ENCODE data around the gene C12orf76. TPM values are rescaled to one million over a fixed set of nuclear protein-coding genes. Genes with fewer than 3 reads are reported as not detected.
A peak's percentile ranks its signal among the peaks of the same experiment; 100 is the strongest.
"Not testable (repeated sequence)": the region's sequence is repeated elsewhere in the genome, so short reads cannot be mapped to it uniquely, and the experiment has no call there.

C12orf76 gene
- total RNA-seq, 1 donor from 2014 or later: 25.2 TPM

DNA sequence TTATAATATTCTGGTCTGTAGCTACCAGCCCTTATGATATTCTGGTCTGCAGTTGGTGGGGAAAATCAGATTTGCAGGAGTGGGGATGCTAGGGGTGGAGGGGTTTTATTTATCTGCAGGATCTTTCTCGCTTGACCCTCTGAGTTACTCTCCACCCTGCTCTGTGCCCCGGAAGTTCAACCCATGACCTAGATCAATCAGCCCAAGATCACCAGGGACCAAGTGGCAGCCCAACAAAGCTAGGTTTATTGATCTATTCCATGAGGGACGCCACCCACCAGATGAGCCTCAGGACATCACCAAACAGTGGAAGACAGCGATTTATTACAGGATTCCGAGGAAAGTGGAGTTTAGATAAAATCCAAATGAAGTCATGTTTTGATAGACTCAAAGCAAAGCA, 25.8 kb upstream of the C12orf76 start:
- intact Hi-C loops (cut with micrococcal nuclease): no loop called here
- no peak for DNase-seq (ENCODE audit: low spot score)
- H3K36me3 Mint-ChIP-seq (ENCODE audit: low read depth): peaks cover 22% of the 10 kb centered on the region
- H3K27ac Mint-ChIP-seq: peak overlapping the region; percentile 99
- no peaks in the 10 kb centered on the region for H3K9me3 Mint-ChIP-seq
- H3K4me1 Mint-ChIP-seq (ENCODE audit: low read depth): peaks cover 52% of the 10 kb centered on the region
- no peaks in the 10 kb centered on the region for H3K27me3 Mint-ChIP-seq (ENCODE audit: low read depth)
- no peak overlapping the region for H3K4me3 Mint-ChIP-seq (ENCODE audit: low read depth)

DNA sequence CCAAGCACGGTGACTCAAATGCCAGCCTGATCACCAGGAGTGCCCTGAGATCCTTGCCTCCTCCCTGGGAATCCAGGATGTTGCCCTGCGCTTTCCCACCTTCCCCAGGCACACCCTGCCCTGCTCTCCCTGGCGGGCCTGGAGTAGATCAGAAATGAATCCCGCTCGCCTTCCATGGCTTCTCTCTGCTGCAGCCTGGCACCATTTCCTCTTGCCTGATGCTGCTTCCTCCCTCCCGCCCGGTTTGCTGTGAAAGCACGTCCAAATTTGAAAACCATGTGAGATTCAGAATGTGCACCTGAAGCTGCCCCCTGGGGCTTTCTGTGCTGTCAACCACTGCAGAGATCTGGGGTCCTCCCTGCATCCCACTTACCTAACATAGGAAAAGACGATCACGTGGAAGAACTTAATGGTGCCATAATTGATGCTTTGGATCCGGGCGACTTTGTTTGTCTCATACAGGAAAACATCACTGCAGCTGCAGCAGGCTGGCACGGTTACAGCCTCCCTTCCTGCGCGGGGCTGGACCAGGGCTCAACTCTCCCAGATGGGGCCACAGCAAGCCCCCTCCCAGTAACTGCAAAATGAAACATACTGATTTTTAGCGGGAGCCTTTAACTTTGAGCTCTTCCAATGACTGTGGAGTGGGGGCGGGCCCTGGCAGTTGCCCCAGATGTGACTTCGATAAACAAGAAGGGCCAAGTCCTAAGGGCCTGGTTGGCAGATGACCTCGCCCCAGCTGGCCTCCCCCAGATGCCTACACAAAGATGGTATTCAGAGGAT, 24.9 kb upstream of the C12orf76 start:
- Mint-ChIP-seq H3K27me3 (ENCODE audit: low read depth) (no peaks in the 10 kb centered on the region), H3K27ac (peak overlapping the region; percentile 99), H3K4me1 (ENCODE audit: low read depth) (peaks cover 55% of the 10 kb centered on the region), H3K36me3 (ENCODE audit: low read depth) (peaks cover 28% of the 10 kb centered on the region), H3K9me3 (no peaks in the 10 kb centered on the region), H3K4me3 (ENCODE audit: low read depth) (peak overlapping the region; percentile 99)
- DNase-seq (ENCODE audit: low spot score): peak; percentile 32
- intact Hi-C loops (cut with micrococcal nuclease): no loop called here

DNA sequence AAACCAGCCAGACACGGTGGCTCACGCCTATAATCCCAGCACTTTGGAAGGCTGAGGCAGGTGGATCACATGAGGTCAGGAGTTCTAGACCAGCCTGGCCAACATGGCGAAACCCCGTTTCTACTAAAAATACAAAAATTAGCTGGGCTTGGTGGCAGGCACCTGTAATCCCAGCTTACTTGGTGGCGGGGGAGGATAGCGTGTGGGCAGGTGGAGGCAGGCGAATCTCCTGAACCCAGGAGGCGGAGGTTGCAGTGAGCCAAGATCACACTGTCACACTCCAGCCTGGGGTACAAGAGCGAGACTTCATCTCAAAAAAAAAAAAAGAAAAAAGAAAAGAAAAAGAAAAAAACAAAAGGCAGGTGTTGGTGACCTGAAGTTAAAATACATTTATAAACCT, 24.3 kb upstream of the C12orf76 start:
- H3K9me3 Mint-ChIP-seq; DNase-seq (ENCODE audit: low spot score); intact Hi-C loops (cut with micrococcal nuclease); H3K27me3 Mint-ChIP-seq (ENCODE audit: low read depth): not testable (repeated sequence)
- peak overlapping the region; percentile 99 for H3K4me3 Mint-ChIP-seq (ENCODE audit: low read depth)
- peak overlapping the region; percentile 99 for H3K27ac Mint-ChIP-seq
- peaks cover 34% of the 10 kb centered on the region for H3K36me3 Mint-ChIP-seq (ENCODE audit: low read depth)
- H3K4me1 Mint-ChIP-seq (ENCODE audit: low read depth): peaks cover 55% of the 10 kb centered on the region

DNA sequence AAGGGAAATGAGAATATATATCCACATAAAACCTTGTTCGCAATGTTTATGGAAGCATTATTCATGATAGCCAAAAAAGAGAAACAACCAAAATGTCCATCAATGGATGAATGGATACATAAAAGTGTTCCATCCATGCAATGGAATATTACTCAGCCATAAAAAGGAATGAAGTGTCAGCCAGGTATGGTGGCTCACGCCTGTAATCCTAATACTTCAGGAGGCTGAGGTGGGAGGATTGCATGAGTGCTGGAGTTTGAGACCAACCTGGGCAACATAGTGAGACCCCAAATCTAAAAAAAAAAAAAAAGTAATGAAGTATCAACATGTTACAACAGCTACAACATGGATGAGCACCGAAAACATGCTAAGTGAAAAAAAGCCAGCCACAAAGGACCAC, 23.6 kb upstream of the C12orf76 start:
- peak overlapping the region; percentile 99 for H3K4me3 Mint-ChIP-seq (ENCODE audit: low read depth)
- H3K9me3 Mint-ChIP-seq: no peaks in the 10 kb centered on the region
- H3K36me3 Mint-ChIP-seq (ENCODE audit: low read depth): peaks cover 39% of the 10 kb centered on the region
- no peaks in the 10 kb centered on the region for H3K27me3 Mint-ChIP-seq (ENCODE audit: low read depth)
- peaks cover 52% of the 10 kb centered on the region for H3K4me1 Mint-ChIP-seq (ENCODE audit: low read depth)
- H3K27ac Mint-ChIP-seq: peak overlapping the region; percentile 99
- DNase-seq (ENCODE audit: low spot score): no peak
- intact Hi-C loops (cut with micrococcal nuclease): loop anchor here (1.0 kb wide), 1 partner anchor 12 kb away; no protein-coding TSS in a partner anchor

DNA sequence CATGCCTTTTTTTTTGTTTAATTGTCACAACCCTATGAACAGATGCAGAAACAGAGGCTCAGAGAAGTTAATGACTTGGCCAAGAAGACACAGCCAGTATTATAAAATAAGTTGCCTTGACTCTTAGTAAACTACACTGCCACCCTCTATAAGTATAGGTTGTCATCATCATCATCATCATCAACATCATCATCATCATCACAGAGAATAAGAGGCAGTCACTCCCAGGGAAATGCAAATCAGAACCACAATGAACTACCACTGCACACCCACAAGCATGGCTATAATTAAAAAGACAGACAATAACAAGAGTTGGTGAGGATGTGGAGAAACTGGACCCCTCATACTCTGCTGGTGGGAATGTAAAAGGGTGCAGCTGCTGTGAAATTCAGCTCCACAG, 23.2 kb upstream of the C12orf76 start:
- Mint-ChIP-seq H3K27ac (peak overlapping the region; percentile 99), H3K27me3 (ENCODE audit: low read depth) (no peaks in the 10 kb centered on the region), H3K4me3 (ENCODE audit: low read depth) (peak overlapping the region; percentile 99), H3K4me1 (ENCODE audit: low read depth) (peaks cover 50% of the 10 kb centered on the region), H3K36me3 (ENCODE audit: low read depth) (peaks cover 44% of the 10 kb centered on the region), H3K9me3 (no peaks in the 10 kb centered on the region)
- intact Hi-C loops (cut with micrococcal nuclease): loop anchor here (1.0 kb wide), 1 partner anchor 11 kb away; no protein-coding TSS in a partner anchor
- no peak for DNase-seq (ENCODE audit: low spot score)

DNA sequence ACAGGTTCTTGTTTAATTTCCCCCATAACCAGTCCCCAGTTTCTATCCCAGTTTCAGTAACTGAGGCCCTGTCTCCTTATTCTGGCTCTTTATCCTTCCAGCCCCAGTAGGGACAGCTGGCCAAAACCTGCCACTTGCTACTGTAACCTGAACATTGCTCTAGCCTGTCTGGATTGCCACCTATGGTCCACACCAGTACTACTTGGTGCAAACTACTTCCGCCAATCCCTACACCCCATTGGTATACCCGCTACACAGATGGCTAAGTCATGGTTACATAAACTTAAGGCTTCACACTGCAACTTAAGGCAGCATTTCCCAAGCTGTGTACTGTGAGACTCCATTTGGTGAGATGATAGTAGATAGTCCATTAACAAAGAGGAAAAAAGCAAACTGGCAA, 20.3 kb upstream of the C12orf76 start:
- DNase-seq (ENCODE audit: low spot score): no peak
- intact Hi-C loops (cut with micrococcal nuclease): loop anchor here (10.0 kb wide), 1 partner anchor 506 kb away; no protein-coding TSS in a partner anchor
- H3K9me3 Mint-ChIP-seq: no peaks in the 10 kb centered on the region
- H3K36me3 Mint-ChIP-seq (ENCODE audit: low read depth): peaks cover 58% of the 10 kb centered on the region
- peaks cover 46% of the 10 kb centered on the region for H3K4me1 Mint-ChIP-seq (ENCODE audit: low read depth)
- no peak overlapping the region for H3K4me3 Mint-ChIP-seq (ENCODE audit: low read depth)
- H3K27me3 Mint-ChIP-seq (ENCODE audit: low read depth): no peaks in the 10 kb centered on the region
- peak overlapping the region; percentile 20 for H3K27ac Mint-ChIP-seq

DNA sequence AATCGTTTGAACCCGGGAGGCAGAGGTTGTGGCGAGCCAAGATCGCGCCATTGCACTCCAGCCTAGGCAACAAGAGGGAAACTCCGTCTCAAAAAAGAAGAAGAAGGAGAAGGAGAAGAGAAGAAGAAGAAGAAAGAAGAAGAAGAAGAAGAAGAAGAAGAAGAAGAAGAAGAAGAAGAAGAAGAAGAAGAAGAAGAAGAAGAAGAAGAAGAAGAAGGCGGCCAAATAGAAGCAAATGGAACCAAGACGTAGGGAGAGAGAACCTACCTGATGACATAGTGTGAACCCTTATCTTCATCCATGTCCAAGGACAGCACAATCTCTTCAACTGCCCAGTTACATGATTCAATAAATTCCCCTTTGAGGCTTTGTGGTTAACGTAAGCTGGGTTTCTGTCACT, 19.8 kb upstream of the C12orf76 start:
- H3K4me3 Mint-ChIP-seq (ENCODE audit: low read depth); H3K9me3 Mint-ChIP-seq; H3K27me3 Mint-ChIP-seq (ENCODE audit: low read depth); DNase-seq (ENCODE audit: low spot score): not testable (repeated sequence)
- H3K27ac Mint-ChIP-seq: peak overlapping the region; percentile 20
- peaks cover 55% of the 10 kb centered on the region for H3K36me3 Mint-ChIP-seq (ENCODE audit: low read depth)
- intact Hi-C loops (cut with micrococcal nuclease): loop anchor here (10.0 kb wide), 1 partner anchor 507 kb away; no protein-coding TSS in a partner anchor
- H3K4me1 Mint-ChIP-seq (ENCODE audit: low read depth): peaks cover 40% of the 10 kb centered on the region

DNA sequence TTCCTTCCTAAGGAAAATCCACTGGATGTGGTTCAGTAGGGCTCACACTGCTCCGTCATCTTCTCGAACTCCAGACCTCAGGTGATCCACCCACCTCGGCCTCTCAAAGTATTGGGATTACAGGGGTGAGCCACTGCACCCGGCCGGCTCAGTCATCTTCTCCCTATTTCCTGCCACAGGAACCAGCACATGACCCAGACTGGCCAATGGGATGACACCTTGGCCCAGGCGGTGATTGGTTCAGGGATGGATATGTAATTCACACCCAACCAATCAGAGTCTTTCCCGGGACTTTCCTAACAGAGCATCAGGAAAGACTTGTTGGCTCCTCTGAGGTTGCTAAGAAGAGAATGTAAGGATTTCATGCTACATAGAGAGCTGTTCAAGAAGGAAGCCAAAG, 19.2 kb upstream of the C12orf76 start:
- Mint-ChIP-seq H3K9me3 (no peaks in the 10 kb centered on the region), H3K4me1 (ENCODE audit: low read depth) (peaks cover 38% of the 10 kb centered on the region), H3K4me3 (ENCODE audit: low read depth) (no peak overlapping the region), H3K27me3 (ENCODE audit: low read depth) (no peaks in the 10 kb centered on the region), H3K36me3 (ENCODE audit: low read depth) (peaks cover 52% of the 10 kb centered on the region), H3K27ac (no peak overlapping the region)
- no peak for DNase-seq (ENCODE audit: low spot score)
- intact Hi-C loops (cut with micrococcal nuclease): loop anchor here (10.0 kb wide), 1 partner anchor 507 kb away; no protein-coding TSS in a partner anchor

DNA sequence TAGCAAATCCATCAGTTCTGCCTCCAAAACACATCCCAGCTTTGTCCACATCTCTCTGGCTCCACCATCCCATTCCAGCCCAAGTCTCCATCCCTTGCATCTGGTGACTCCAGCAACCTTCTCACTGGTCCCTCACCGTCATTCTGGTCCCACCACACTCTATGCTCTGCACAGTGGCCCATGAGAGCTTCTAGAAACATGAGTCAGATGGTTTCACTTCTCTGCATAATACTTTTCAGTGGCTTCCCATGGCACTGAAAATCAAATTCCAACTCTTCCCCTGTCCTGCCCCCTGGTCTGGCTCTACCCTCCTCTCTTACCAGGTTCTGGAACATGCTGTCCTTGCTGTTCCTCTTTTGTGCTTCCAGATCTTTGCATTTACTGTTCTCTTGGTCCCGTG, 17.2 kb upstream of the C12orf76 start:
- Mint-ChIP-seq H3K36me3 (ENCODE audit: low read depth) (peaks cover 47% of the 10 kb centered on the region), H3K4me1 (ENCODE audit: low read depth) (peaks cover 37% of the 10 kb centered on the region), H3K4me3 (ENCODE audit: low read depth) (no peak overlapping the region), H3K27ac (peak overlapping the region; percentile 47), H3K9me3 (no peaks in the 10 kb centered on the region), H3K27me3 (ENCODE audit: low read depth) (no peaks in the 10 kb centered on the region)
- intact Hi-C loops (cut with micrococcal nuclease): loop anchor here (10.0 kb wide), 1 partner anchor 509 kb away; no protein-coding TSS in a partner anchor
- DNase-seq (ENCODE audit: low spot score): no peak

DNA sequence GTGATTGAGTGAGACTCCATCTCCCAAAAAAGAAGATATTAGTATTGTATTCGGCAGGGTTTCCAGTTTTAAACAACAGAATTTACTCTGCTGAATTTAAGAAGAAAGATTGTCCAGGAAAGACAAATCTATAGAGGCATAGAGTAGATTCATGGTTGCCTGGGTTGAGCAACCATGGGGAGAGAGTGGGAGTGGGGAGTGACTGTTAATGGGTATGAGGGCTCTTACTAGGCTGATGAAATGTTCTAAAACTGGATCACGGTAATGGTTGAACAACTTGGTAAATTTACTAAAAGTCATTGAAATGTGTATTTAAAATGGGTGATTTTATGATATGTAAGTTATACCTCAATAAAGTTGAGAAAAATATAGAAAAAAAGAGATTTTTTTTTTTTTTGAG, 13.9 kb upstream of the C12orf76 start:
- H3K36me3 Mint-ChIP-seq (ENCODE audit: low read depth): peaks cover 50% of the 10 kb centered on the region
- no peak overlapping the region for H3K27ac Mint-ChIP-seq
- DNase-seq (ENCODE audit: low spot score): no peak
- intact Hi-C loops (cut with micrococcal nuclease): loop anchor here (10.0 kb wide), 1 partner anchor 513 kb away; no protein-coding TSS in a partner anchor
- H3K9me3 Mint-ChIP-seq: peaks cover 6% of the 10 kb centered on the region
- H3K4me3 Mint-ChIP-seq (ENCODE audit: low read depth): no peak overlapping the region
- H3K27me3 Mint-ChIP-seq (ENCODE audit: low read depth): no peaks in the 10 kb centered on the region
- peaks cover 38% of the 10 kb centered on the region for H3K4me1 Mint-ChIP-seq (ENCODE audit: low read depth)

DNA sequence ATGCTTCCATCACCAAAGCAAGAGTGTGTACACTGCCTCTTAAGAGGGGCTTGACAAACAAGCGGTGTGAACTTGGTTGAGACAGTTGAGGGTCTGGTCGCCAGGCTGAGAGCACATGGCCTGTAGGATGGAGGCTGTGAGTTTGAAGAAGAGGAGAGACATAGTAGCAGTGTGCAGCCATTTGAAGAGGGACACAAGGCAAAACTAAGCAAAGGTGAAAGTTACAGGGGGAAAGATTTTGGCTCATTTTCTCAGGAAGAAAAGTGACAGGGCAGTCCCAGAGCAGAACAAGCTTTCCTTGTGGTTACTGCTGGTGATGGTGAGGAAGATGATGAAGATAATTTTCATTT, 11.3 kb upstream of the C12orf76 start:
- peaks cover 16% of the 10 kb centered on the region for H3K9me3 Mint-ChIP-seq
- intact Hi-C loops (cut with micrococcal nuclease): loop anchor here (5.0 kb wide), 1 partner anchor 82 kb away; no protein-coding TSS in a partner anchor
- peaks cover 51% of the 10 kb centered on the region for H3K4me1 Mint-ChIP-seq (ENCODE audit: low read depth)
- peak overlapping the region; percentile 95 for H3K27ac Mint-ChIP-seq
- H3K27me3 Mint-ChIP-seq (ENCODE audit: low read depth): no peaks in the 10 kb centered on the region
- H3K4me3 Mint-ChIP-seq (ENCODE audit: low read depth): peak overlapping the region; percentile 1
- peaks cover 56% of the 10 kb centered on the region for H3K36me3 Mint-ChIP-seq (ENCODE audit: low read depth)
- no peak for DNase-seq (ENCODE audit: low spot score)

DNA sequence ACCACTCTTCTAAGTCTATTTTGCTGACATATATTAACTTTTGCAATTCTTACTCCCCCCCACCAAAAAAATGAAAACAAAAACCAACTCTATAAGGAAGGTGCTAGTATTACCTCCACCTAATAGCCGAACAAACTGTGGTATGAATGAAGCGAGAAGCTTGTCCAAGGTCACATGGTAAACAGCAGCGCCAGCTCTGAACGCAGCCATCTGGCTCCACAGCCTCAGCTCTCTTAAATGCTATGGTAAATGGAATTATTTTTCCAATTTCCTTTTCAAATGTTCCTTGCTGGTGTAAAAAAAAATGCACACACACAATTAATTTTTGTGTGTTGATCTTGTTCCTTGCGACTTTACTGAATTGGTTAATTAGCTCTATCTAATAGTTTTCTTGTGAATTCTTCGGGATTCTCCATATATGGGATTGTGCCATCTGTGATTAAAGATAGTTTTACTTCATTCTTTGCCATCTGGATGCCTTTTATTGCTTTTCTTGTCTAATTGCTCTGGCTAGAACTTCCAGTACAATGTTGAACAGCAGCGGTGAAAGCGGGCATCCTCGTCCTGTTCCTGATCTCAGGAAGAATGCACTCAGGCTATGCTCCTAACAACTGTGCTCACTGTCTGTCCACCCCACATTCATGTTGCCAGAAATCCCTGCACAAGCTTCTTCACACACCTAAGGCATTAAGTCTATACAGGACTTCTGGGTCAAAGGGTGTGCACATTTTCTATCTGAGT, 10.7 kb upstream of the C12orf76 start:
- H3K36me3 Mint-ChIP-seq (ENCODE audit: low read depth): peaks cover 59% of the 10 kb centered on the region
- peaks cover 16% of the 10 kb centered on the region for H3K9me3 Mint-ChIP-seq
- H3K4me3 Mint-ChIP-seq (ENCODE audit: low read depth): no peak overlapping the region
- peaks cover 55% of the 10 kb centered on the region for H3K4me1 Mint-ChIP-seq (ENCODE audit: low read depth)
- intact Hi-C loops (cut with micrococcal nuclease): loop anchor here (5.0 kb wide), 1 partner anchor 82 kb away; no protein-coding TSS in a partner anchor
- DNase-seq (ENCODE audit: low spot score): no peak
- no peaks in the 10 kb centered on the region for H3K27me3 Mint-ChIP-seq (ENCODE audit: low read depth)
- H3K27ac Mint-ChIP-seq: peak overlapping the region; percentile 95

Measured in activated T-helper 2 cell treated with anti-CD3 and anti-CD28 coated beads, Interferon-gamma antibody, Interleukin-2, Interleukin-4, amounts not matched to agents 10 μg/mL and 5 μg/mL and 100 μg/mL, durations not matched to agents 14 hours and 24 hours and 36 hours (primary cell).